Gastroesophageal sphincter (tissue), 4 donors: ENCODE measurements around the gene TSPYL4. TPM values are rescaled to one million over a fixed set of nuclear protein-coding genes. Genes with fewer than 3 reads are reported as not detected.

ENCODE experiments used
- ATAC-seq: fragments of 150-250 bp; one replicate; pipeline ENCODE4 v1.9.1; 2016; ENCODE audit warnings: mild to moderate bottlenecking, moderate library complexity
- H3K27ac ChIP-seq, 4 donors: fragments of 200-600 bp; sonication (generic) in 3 of 4; 1 replicate in 3 of 4; 2 replicates in 1 of 4; pipeline ENCODE4 v1.5.1; 2016 to 2019
- H3K27me3 ChIP-seq: fragments of 200-600 bp; sonication (generic); one replicate; pipeline ENCODE4 v1.5.1; 2019
- H3K36me3 ChIP-seq, 2 donors: fragments of 200-600 bp; sonication (generic); one replicate each; pipeline ENCODE4 v1.5.1; 2019; ENCODE audit warnings: control low read depth in 1 of 2
- H3K4me1 ChIP-seq, 3 donors: fragments of 200-600 bp; sonication (generic); 1 replicate in 2 of 3; 2 replicates in 1 of 3; pipeline ENCODE4 v1.5.1; 2016 to 2019; ENCODE audit warnings: control low read depth in 2 of 3
- H3K4me3 ChIP-seq, 2 donors: fragments of 200-600 bp; sonication (generic); one replicate each; pipeline ENCODE4 v1.5.1; 2019; ENCODE audit warnings: mild to moderate bottlenecking in 1 of 2, moderate library complexity in 1 of 2
- H3K9me3 ChIP-seq, 3 donors: fragments of 200-600 bp; sonication (generic); one replicate each; pipeline ENCODE4 v1.5.1; 2017 to 2019; ENCODE audit warnings: control low read depth in 2 of 3
- CTCF ChIP-seq, 4 experiments: fragments of 200-600 bp in 2 of 4; fragments of 450-650 bp in 2 of 4; sonication (generic) in 1 of 4; IDR thresholded peaks; one replicate each; pipeline ENCODE4 v1.5.1; 2017 to 2019; ENCODE audit warnings: antibody characterized with exemption in 4 of 4, mild to moderate bottlenecking in 2 of 4, moderate library complexity in 2 of 4
- EP300 ChIP-seq: sonication (generic); formaldehyde crosslinking; IDR thresholded peaks from one replicate; pipeline ENCODE4 v1.6.1; 2017; ENCODE audit warnings: antibody characterized with exemption, mild to moderate bottlenecking
- POLR2A ChIP-seq, 2 donors: fragments of 450-650 bp; IDR thresholded peaks; one replicate each; pipeline ENCODE4 v1.6.1; 2017; ENCODE audit warnings: antibody characterized with exemption in 2 of 2, mild to moderate bottlenecking in 2 of 2, moderate library complexity in 1 of 2
- POLR2AphosphoS5 ChIP-seq: sonication (generic); formaldehyde crosslinking; IDR thresholded peaks from one replicate; pipeline ENCODE4 v1.6.1; 2017; ENCODE audit warnings: antibody characterized with exemption
- WGBS, 2 donors: methylation state at CpG; one replicate each; pipeline ENCODE4 v1.1.5; 2018; ENCODE audit warnings: low coverage in 1 of 2; 5-methylcytosine and 5-hydroxymethylcytosine counted together
- total RNA-seq, 4 donors: library from RNA; depleted of rRNA; stranded (reverse); fragments of >200 nt; gene quantifications; one replicate each; pipeline ENCODE4 v1.1.0, GENCODE V29; 2016

Gene TSPYL4
- total RNA-seq, 4 donors from 2014 or later: 19.1 to 28.5 (median 20.0) TPM

GRCh38 chr6:116255246-116255800 lies 1.4 kb upstream of the TSPYL4 start:
- no peak overlapping the region for H3K4me3 ChIP-seq
- ATAC-seq: no peak
- H3K27ac ChIP-seq: peak overlapping the region in 2 of 4 donors; percentile 92 to 96
- H3K4me1 ChIP-seq: peaks cover 27 to 46% (median 29%) of the 10 kb centered on the region in 3 donors
- H3K36me3 ChIP-seq: peaks cover 0 to 12% of the 10 kb centered on the region in 2 donors
- H3K27me3 ChIP-seq: no peaks in the 10 kb centered on the region
- TF ChIP-seq POLR2AphosphoS5: no peak
- no peak for TF ChIP-seq EP300
- no peak for TF ChIP-seq POLR2A (IDR thresholded peaks at IDR 0.05)
- no peak for TF ChIP-seq CTCF (IDR thresholded peaks at IDR 0.05)
- WGBS, 2 donors: 29 to 32% methylated on average over 5 of the region's 5 CpGs
- H3K9me3 ChIP-seq: no peaks in the 10 kb centered on the region

- Histone ChIP-seq H3K4me1 (peaks cover 29 to 54% (median 34%) of the 10 kb centered on the region in 3 donors), H3K4me3 (peak overlapping the region; percentile 90 to 93), H3K36me3 (peaks cover 0 to 7% of the 10 kb centered on the region in 2 donors), H3K9me3 (no peaks in the 10 kb centered on the region), H3K27me3 (no peaks in the 10 kb centered on the region), H3K27ac (peak overlapping the region; percentile 68 to 96 (median 93))
- ATAC-seq: no peak
- 2 to 4% methylated on average over 4 of the region's 4 CpGs for WGBS, 2 donors
- no peak for TF ChIP-seq POLR2AphosphoS5
- no peak for TF ChIP-seq CTCF (IDR thresholded peaks at IDR 0.05)
- TF ChIP-seq EP300: no peak
- TF ChIP-seq POLR2A (IDR thresholded peaks at IDR 0.05): no peak
Measured at GRCh38 chr6:116254297-116255056, 602 bp upstream of the TSPYL4 start.

GRCh38 chr6:116253188-116253504 lies 729 bp downstream of the TSPYL4 start:
- Histone ChIP-seq H3K27me3 (no peaks in the 10 kb centered on the region), H3K4me1 (peaks cover 33 to 67% (median 36%) of the 10 kb centered on the region in 3 donors), H3K4me3 (peak overlapping the region; percentile 90 to 93), H3K36me3 (no peaks in the 10 kb centered on the region), H3K9me3 (no peaks in the 10 kb centered on the region), H3K27ac (peak overlapping the region; percentile 68 to 96 (median 93))
- 0 to 11% methylated on average over 5 to 8 of the region's 11 CpGs for WGBS, 2 donors
- no peak for ATAC-seq
- TF ChIP-seq EP300 (no peak), POLR2AphosphoS5 (no peak), CTCF (IDR thresholded peaks at IDR 0.05) (no peak)

GRCh38 chr6:116251568-116252384 lies 2.1 kb downstream of the TSPYL4 start:
- peak overlapping the region in 2 of 4 donors; percentile 27 to 40 for H3K27ac ChIP-seq
- H3K4me3 ChIP-seq: peak overlapping the region in 1 of 2 donors; percentile 15
- H3K36me3 ChIP-seq: no peaks in the 10 kb centered on the region
- WGBS, 2 donors: 53 to 54% methylated on average over 6 of the region's 6 CpGs
- no peak for ATAC-seq
- TF ChIP-seq CTCF (IDR thresholded peaks at IDR 0.05) (no peak), POLR2AphosphoS5 (no peak), EP300 (no peak), POLR2A (IDR thresholded peaks at IDR 0.05) (no peak)
- peaks cover 33 to 73% (median 36%) of the 10 kb centered on the region in 3 donors for H3K4me1 ChIP-seq
- no peaks in the 10 kb centered on the region for H3K9me3 ChIP-seq
- H3K27me3 ChIP-seq: no peaks in the 10 kb centered on the region
